Tibial nerve (tissue), 4 donors: ENCODE data around the gene CLCN1. TPM values are rescaled to one million over a fixed set of nuclear protein-coding genes. Genes with fewer than 3 reads are reported as not detected.

Source experiments
- DNase-seq, 2 donors: peaks; one replicate each; pipeline ENCODE4 v3.0.0-alpha.2; 2019; ENCODE audit warnings: low spot score in 2 of 2
- H3K27ac ChIP-seq, 4 donors: fragments of 200-600 bp; sonication (generic) in 3 of 4; one replicate each; pipeline ENCODE4 v1.5.1; 2017 to 2019; ENCODE audit warnings: mild to moderate bottlenecking in 1 of 4
- H3K27me3 ChIP-seq, 2 donors: fragments of 200-600 bp; sonication (generic) in 1 of 2; one replicate each; pipeline versions ENCODE4 v1.5.1 to v1.6.0; 2017 to 2019
- H3K36me3 ChIP-seq, 3 donors: fragments of 200-600 bp; sonication (generic); one replicate each; pipeline ENCODE4 v1.5.1; 2018 to 2019
- H3K4me1 ChIP-seq, 4 donors: fragments of 200-600 bp; sonication (generic) in 3 of 4; one replicate each; pipeline ENCODE4 v1.5.1; 2017 to 2019
- H3K4me3 ChIP-seq, 4 donors: fragments of 200-600 bp; sonication (generic) in 3 of 4; one replicate each; pipeline ENCODE4 v1.5.1; 2017 to 2019; ENCODE audit warnings: mild to moderate bottlenecking in 1 of 4, moderate library complexity in 1 of 4
- H3K9me3 ChIP-seq, 4 donors: fragments of 200-600 bp; sonication (generic) in 3 of 4; one replicate each; pipeline ENCODE4 v1.5.1; 2017 to 2019
- EP300 ChIP-seq, 2 donors: sonication (generic); formaldehyde crosslinking; IDR thresholded peaks; one replicate each; pipeline ENCODE4 v1.6.1; 2017; ENCODE audit warnings: antibody characterized with exemption in 2 of 2, mild to moderate bottlenecking in 1 of 2
- POLR2A ChIP-seq, 2 donors: fragments of 450-650 bp; IDR thresholded peaks; one replicate each; pipeline ENCODE4 v1.6.1; 2017; ENCODE audit warnings: antibody characterized with exemption in 2 of 2, mild to moderate bottlenecking in 2 of 2, moderate library complexity in 2 of 2
- WGBS, 2 donors: methylation state at CpG; one replicate each; pipeline ENCODE4 v1.1.5; 2018; 5-methylcytosine and 5-hydroxymethylcytosine counted together
- total RNA-seq, 4 donors: library from RNA; depleted of rRNA; stranded (reverse); fragments of >200 nt; gene quantifications; one replicate each; pipeline ENCODE4 v1.1.0, GENCODE V29; 2016
- TF ChIP-seq, protein P1 (sequence below), 5 experiments: fragments of 200-600 bp in 3 of 5; fragments of 450-650 bp in 2 of 5; sonication (generic) in 3 of 5; IDR thresholded peaks; one replicate each; pipeline ENCODE4 v1.5.1; 2016 to 2019; ENCODE audit warnings: antibody characterized with exemption in 5 of 5, mild to moderate bottlenecking in 3 of 5, moderate library complexity in 2 of 5

The CLCN1 gene
- total RNA-seq, 4 donors from 2014 or later = not detected

DNA sequence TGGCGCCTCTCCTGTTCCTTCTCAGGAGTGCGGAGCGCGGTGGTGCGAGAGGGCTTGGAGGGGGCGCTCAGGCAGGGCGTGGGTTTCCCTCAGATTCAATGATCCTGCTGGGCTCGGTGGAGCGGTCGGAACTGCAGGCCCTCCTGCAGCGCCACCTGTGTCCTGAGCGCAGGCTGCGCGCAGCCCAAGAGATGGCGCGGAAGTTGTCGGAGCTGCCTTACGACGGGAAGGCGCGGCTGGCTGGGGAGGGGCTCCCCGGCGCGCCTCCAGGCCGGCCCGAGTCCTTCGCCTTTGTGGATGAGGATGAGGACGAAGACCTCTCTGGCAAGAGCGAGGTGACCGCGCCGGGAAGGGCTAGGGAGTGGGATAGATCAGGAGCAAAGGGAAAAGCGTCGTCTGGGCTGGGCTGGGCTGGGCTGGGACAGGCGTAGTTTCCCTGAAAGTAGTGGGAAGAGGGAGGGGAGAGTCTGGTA is 29.6 kb downstream of the CLCN1 start:
- TF ChIP-seq POLR2A (IDR thresholded peaks at IDR 0.05) = no peak
- TF ChIP-seq, protein P1, sequence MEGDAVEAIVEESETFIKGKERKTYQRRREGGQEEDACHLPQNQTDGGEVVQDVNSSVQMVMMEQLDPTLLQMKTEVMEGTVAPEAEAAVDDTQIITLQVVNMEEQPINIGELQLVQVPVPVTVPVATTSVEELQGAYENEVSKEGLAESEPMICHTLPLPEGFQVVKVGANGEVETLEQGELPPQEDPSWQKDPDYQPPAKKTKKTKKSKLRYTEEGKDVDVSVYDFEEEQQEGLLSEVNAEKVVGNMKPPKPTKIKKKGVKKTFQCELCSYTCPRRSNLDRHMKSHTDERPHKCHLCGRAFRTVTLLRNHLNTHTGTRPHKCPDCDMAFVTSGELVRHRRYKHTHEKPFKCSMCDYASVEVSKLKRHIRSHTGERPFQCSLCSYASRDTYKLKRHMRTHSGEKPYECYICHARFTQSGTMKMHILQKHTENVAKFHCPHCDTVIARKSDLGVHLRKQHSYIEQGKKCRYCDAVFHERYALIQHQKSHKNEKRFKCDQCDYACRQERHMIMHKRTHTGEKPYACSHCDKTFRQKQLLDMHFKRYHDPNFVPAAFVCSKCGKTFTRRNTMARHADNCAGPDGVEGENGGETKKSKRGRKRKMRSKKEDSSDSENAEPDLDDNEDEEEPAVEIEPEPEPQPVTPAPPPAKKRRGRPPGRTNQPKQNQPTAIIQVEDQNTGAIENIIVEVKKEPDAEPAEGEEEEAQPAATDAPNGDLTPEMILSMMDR (IDR thresholded peaks at IDR 0.05) = peak; percentile 23 to 48 (median 36)
- TF ChIP-seq EP300 (IDR thresholded peaks at IDR 0.05) = no peak
- Histone ChIP-seq H3K27me3 (peaks cover 0 to 6% of the 10 kb centered on the region in 2 donors), H3K4me3 (peak overlapping the region in 3 of 4 donors; percentile 3 to 15 (median 15)), H3K27ac (no peak overlapping the region), H3K4me1 (peaks cover 0 to 6% (median 0%) of the 10 kb centered on the region in 4 donors), H3K9me3 (no peaks in the 10 kb centered on the region), H3K36me3 (no peaks in the 10 kb centered on the region)
- WGBS, 2 donors = 8 to 9% methylated on average over 30 to 34 of the region's 35 CpGs
- DNase-seq = no peak

DNA sequence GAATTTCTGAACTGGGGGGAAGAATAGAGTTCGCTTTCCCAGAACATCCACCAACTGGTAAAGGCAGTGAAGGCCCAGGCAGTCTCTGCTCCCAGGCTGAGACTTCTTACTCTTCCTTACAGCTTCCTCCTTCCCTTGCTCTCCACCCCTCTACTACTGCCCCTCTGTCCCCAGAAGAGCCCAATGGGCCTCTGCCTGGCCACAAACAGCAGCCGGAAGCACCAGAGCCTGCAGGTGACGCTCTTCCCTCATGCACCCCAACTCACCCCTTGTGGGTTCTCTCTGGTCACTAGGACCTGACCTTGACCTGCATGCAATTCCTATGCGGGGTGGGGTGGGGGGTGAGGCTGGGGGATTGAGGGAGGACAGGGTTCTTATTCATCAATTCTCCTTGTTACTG is 30.1 kb downstream of the CLCN1 start:
- peaks cover 0 to 8% of the 10 kb centered on the region in 2 donors for H3K27me3 ChIP-seq
- 75 to 87% methylated on average over 4 of the region's 4 CpGs for WGBS, 2 donors
- DNase-seq = no peak
- H3K27ac ChIP-seq = no peak overlapping the region
- peaks cover 0 to 6% (median 0%) of the 10 kb centered on the region in 4 donors for H3K4me1 ChIP-seq
- TF ChIP-seq EP300 (IDR thresholded peaks at IDR 0.05) (no peak), POLR2A (IDR thresholded peaks at IDR 0.05) (no peak)
- TF ChIP-seq, protein P1 (IDR thresholded peaks at IDR 0.05) = no peak
- H3K36me3 ChIP-seq = no peaks in the 10 kb centered on the region
- no peaks in the 10 kb centered on the region for H3K9me3 ChIP-seq
- H3K4me3 ChIP-seq = no peak overlapping the region

DNA sequence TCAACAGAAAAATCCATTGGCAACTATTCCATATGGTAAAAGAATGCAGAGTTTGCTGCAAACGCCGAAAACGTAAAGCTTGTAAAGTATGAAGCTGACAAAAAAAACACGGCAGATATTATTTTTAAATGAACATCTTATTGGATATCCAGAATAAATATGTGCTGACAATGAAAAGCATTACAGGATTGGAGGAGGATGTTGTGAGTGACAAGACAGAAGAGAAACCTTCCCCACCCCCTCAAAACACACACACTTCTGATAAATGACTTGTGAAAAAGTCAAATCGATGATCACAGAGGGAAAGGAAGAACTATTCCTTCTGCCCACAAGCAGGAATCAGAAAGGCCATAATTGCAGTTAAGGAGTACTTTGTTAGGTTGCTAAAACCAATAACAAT is 32.0 kb downstream of the CLCN1 start:
- DNase-seq = no peak
- TF ChIP-seq EP300 (IDR thresholded peaks at IDR 0.05) (no peak), POLR2A (IDR thresholded peaks at IDR 0.05) (no peak)
- TF ChIP-seq, protein P1 (IDR thresholded peaks at IDR 0.05) = no peak
- Histone ChIP-seq H3K27me3 (peaks cover 0 to 10% of the 10 kb centered on the region in 2 donors), H3K36me3 (no peaks in the 10 kb centered on the region), H3K9me3 (no peaks in the 10 kb centered on the region), H3K4me3 (no peak overlapping the region), H3K27ac (no peak overlapping the region), H3K4me1 (peaks cover 0 to 6% (median 0%) of the 10 kb centered on the region in 4 donors)
- 55 to 72% methylated on average over 5 of the region's 5 CpGs for WGBS, 2 donors

GRCh38 chr7:143351060-143351459 is 35.1 kb downstream of the CLCN1 start:
- Histone ChIP-seq H3K27ac (no peak overlapping the region), H3K27me3 (peaks cover 0 to 6% of the 10 kb centered on the region in 2 donors), H3K9me3 (no peaks in the 10 kb centered on the region), H3K36me3 (peaks cover 0 to under 1% (median 0%) of the 10 kb centered on the region in 3 donors), H3K4me1 (no peaks in the 10 kb centered on the region), H3K4me3 (no peak overlapping the region)
- 74 to 79% methylated on average over 5 of the region's 5 CpGs for WGBS, 2 donors
- TF ChIP-seq EP300 (IDR thresholded peaks at IDR 0.05) = no peak
- TF ChIP-seq, protein P1 (IDR thresholded peaks at IDR 0.05) = no peak
- TF ChIP-seq POLR2A (IDR thresholded peaks at IDR 0.05) = no peak
- no peak for DNase-seq

GRCh38 chr7:143351574-143351973 is 35.7 kb downstream of the CLCN1 start:
- 91 to 92% methylated on average over 8 to 9 of the region's 9 CpGs for WGBS, 2 donors

More at GRCh38 chr7:143351574-143351973, 35.7 kb downstream of the CLCN1 start:
- no peak overlapping the region for H3K27ac ChIP-seq
- H3K9me3 ChIP-seq = no peaks in the 10 kb centered on the region
- no peak for DNase-seq
- no peak overlapping the region for H3K4me3 ChIP-seq
- TF ChIP-seq, protein P1 (IDR thresholded peaks at IDR 0.05) = no peak
- TF ChIP-seq POLR2A (IDR thresholded peaks at IDR 0.05) = no peak
- TF ChIP-seq EP300 (IDR thresholded peaks at IDR 0.05) = no peak
- peaks cover 0 to 5% (median 0%) of the 10 kb centered on the region in 3 donors for H3K36me3 ChIP-seq
- no peaks in the 10 kb centered on the region for H3K4me1 ChIP-seq
- H3K27me3 ChIP-seq = peaks cover 0 to 4% of the 10 kb centered on the region in 2 donors
